ENCODE data around the gene ARHGEF18.
"Not testable (repeated sequence)": the region's sequence is repeated elsewhere in the genome, so short reads cannot be mapped to it uniquely, and the experiment has no call there.

Gene ARHGEF18

GRCh38 chr19:7366701-7367420, 18.1 kb downstream of the ARHGEF18 start:
- ChIA-PET CTCF (interaction anchor here (0.6 to 2.9 kb wide), 15 partner anchors 10 to 1050 kb away, joined by 3 to 21 read pairs (median 4); no protein-coding TSS in a partner anchor), POLR2A (interaction anchor here (0.7 to 1.0 kb wide), 3 partner anchors 13 to 314 kb away, joined by 3 to 4 read pairs (median 3); partner anchors contain the start of genes MCOLN1 and TRAPPC5)
- no peak overlapping the region for H3K27ac ChIP-seq (ENCODE audit: extremely low read depth, low read depth, low read length)
- TF ChIP-seq ZNF558 (tag by site-specific recombination; IDR thresholded peaks at IDR 0.05): no peak
- TF ChIP-seq ZNF654 (tag by site-specific recombination; IDR thresholded peaks at IDR 0.05; ENCODE audit: low read depth): peak; percentile 18; the same call in 1 of the 2 replicates
- H3K4me3 ChIP-seq (ENCODE audit: low read depth, low read length): no peak overlapping the region
- H3K4me1 ChIP-seq (ENCODE audit: control insufficient read depth, insufficient read depth, low read length): no peaks in the 10 kb centered on the region
- no peaks in the 10 kb centered on the region for H3K9me3 ChIP-seq (ENCODE audit: control insufficient read depth, insufficient read depth, low read depth, low read length)
- H3K36me3 ChIP-seq (ENCODE audit: control insufficient read depth in 2 of 2, insufficient read depth in 1 of 2, low read length in 2 of 2): no peaks in the 10 kb centered on the region

GRCh38 chr19:7368456-7368855, 19.7 kb downstream of the ARHGEF18 start:
- no peak overlapping the region for H3K27ac ChIP-seq (ENCODE audit: extremely low read depth, low read depth, low read length)
- no peaks in the 10 kb centered on the region for H3K36me3 ChIP-seq (ENCODE audit: control insufficient read depth in 2 of 2, insufficient read depth in 1 of 2, low read length in 2 of 2)
- no peak overlapping the region for H3K4me3 ChIP-seq (ENCODE audit: low read depth, low read length)
- TF ChIP-seq OVOL3 (tag by site-specific recombination; IDR thresholded peaks at IDR 0.05) (no peak), ZNF624 (tag by site-specific recombination; IDR thresholded peaks at IDR 0.05) (no peak), GLIS1 (tag by site-specific recombination; IDR thresholded peaks at IDR 0.05) (peak; percentile 18; the same call in 1 of the 2 replicates), BCL11A (tag by site-specific recombination; IDR thresholded peaks at IDR 0.05; ENCODE audit: low read depth) (no peak)
- TF ChIP-seq, protein P1, sequence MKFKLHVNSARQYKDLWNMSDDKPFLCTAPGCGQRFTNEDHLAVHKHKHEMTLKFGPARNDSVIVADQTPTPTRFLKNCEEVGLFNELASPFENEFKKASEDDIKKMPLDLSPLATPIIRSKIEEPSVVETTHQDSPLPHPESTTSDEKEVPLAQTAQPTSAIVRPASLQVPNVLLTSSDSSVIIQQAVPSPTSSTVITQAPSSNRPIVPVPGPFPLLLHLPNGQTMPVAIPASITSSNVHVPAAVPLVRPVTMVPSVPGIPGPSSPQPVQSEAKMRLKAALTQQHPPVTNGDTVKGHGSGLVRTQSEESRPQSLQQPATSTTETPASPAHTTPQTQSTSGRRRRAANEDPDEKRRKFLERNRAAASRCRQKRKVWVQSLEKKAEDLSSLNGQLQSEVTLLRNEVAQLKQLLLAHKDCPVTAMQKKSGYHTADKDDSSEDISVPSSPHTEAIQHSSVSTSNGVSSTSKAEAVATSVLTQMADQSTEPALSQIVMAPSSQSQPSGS (tag by site-specific recombination; IDR thresholded peaks at IDR 0.05; ENCODE audit: low read depth): no peak
- POLR2A ChIA-PET: no interaction called here
- CTCF ChIA-PET: interaction anchor here (0.7 kb wide), 1 partner anchor 15 kb away, joined by 4 read pairs; no protein-coding TSS in a partner anchor
- no peaks in the 10 kb centered on the region for H3K9me3 ChIP-seq (ENCODE audit: control insufficient read depth, insufficient read depth, low read depth, low read length)
- H3K4me1 ChIP-seq (ENCODE audit: control insufficient read depth, insufficient read depth, low read length): no peaks in the 10 kb centered on the region

DNA sequence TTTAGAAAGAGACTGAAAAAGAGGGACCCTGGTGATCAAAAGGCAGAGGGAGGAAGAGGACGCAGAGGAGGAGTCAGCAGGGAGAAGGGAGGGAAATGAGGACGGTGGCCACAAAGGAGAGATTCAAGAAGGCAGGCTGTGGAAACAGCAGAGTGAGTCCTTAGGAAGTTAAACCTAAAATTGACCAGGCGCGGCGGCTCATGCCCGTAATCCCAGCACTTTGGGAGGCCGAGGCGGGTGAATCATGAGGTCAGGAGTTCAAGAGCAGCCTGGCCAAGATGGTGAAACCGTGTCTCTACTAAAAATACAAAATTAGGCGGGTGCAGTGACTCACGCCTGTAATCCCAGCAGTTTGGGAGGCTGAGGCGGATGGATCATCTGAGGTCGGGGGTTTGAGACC, 20.1 kb downstream of the ARHGEF18 start:
- H3K4me3 ChIP-seq (ENCODE audit: low read depth, low read length); H3K9me3 ChIP-seq (ENCODE audit: control insufficient read depth, insufficient read depth, low read depth, low read length); H3K27ac ChIP-seq (ENCODE audit: extremely low read depth, low read depth, low read length); H3K36me3 ChIP-seq (ENCODE audit: control insufficient read depth in 2 of 2, insufficient read depth in 1 of 2, low read length in 2 of 2); POLR2A ChIA-PET; H3K4me1 ChIP-seq (ENCODE audit: control insufficient read depth, insufficient read depth, low read length): not testable (repeated sequence)
- TF ChIP-seq SP7 (tag by site-specific recombination; IDR thresholded peaks at IDR 0.05): peak; percentile 24; the same call in 1 of the 2 replicates
- CTCF ChIA-PET: interaction anchor here (0.7 kb wide), 1 partner anchor 288 kb away, joined by 3 read pairs; no protein-coding TSS in a partner anchor

DNA sequence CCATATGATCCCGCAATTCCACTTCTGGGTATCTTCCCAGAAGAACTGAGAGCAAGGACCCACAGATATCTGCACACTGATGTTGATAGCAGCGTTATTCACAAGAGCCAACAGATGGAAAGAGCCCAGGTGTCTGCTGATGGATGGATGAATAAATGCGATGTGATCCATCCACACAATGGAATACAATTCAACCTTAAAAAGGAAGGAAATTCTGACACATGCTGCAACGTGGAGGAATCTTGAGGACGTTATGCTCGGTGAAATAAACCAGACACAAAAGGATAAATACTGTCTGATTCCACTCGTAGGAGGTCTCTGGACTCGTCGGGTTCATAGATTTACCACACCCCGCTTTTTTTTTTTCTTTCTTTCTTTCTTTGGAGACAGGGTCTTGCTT, 21.8 kb downstream of the ARHGEF18 start:
- POLR2A ChIA-PET: no interaction called here
- H3K4me1 ChIP-seq (ENCODE audit: control insufficient read depth, insufficient read depth, low read length): no peaks in the 10 kb centered on the region
- TF ChIP-seq EGR2 (tag by site-specific recombination; IDR thresholded peaks at IDR 0.05; ENCODE audit: low read depth): no peak
- no peak for TF ChIP-seq ZBTB7A (tag by site-specific recombination; IDR thresholded peaks at IDR 0.05; ENCODE audit: low read depth)
- no peak for TF ChIP-seq ZNF37A (tag by site-specific recombination; IDR thresholded peaks at IDR 0.05)
- no peak for TF ChIP-seq ZBTB48 (tag by site-specific recombination; IDR thresholded peaks at IDR 0.05)
- no peak for TF ChIP-seq ZNF549 (tag by site-specific recombination; IDR thresholded peaks at IDR 0.05)
- TF ChIP-seq ZNF488 (tag by site-specific recombination; IDR thresholded peaks at IDR 0.05): no peak
- TF ChIP-seq ZNF701 (tag by site-specific recombination; IDR thresholded peaks at IDR 0.05): no peak
- no peak for TF ChIP-seq SCRT2 (tag by site-specific recombination; IDR thresholded peaks at IDR 0.05)
- H3K4me3 ChIP-seq (ENCODE audit: low read depth, low read length): no peak overlapping the region
- no peaks in the 10 kb centered on the region for H3K9me3 ChIP-seq (ENCODE audit: control insufficient read depth, insufficient read depth, low read depth, low read length)
- CTCF ChIA-PET: no interaction called here
- no peaks in the 10 kb centered on the region for H3K36me3 ChIP-seq (ENCODE audit: control insufficient read depth in 2 of 2, insufficient read depth in 1 of 2, low read length in 2 of 2)
- H3K27ac ChIP-seq (ENCODE audit: extremely low read depth, low read depth, low read length): no peak overlapping the region

All from HEK293 (cell line).